Stomach (tissue), 9 donors: ENCODE measurements around the gene WASF3. TPM values are rescaled to one million over a fixed set of nuclear protein-coding genes. Genes with fewer than 3 reads are reported as not detected.
A peak's percentile ranks its signal among the peaks of the same experiment; 100 is the strongest.

Experiments used
- DNase-seq, 2 donors: peaks; one replicate each; pipeline versions ENCODE4 v3.0.0 to v3.0.0-alpha.2; 2013 to 2019
- H3K27ac ChIP-seq, 5 donors: fragments of 200-600 bp in 4 of 5; sonication (generic) in 4 of 5; one replicate each; pipeline ENCODE4 v1.5.1; 2013 to 2019; ENCODE audit warnings: mild to moderate bottlenecking in 1 of 5, moderate library complexity in 1 of 5
- H3K27me3 ChIP-seq, 3 donors: fragments of 200-600 bp; sonication (generic); one replicate each; pipeline ENCODE4 v1.5.1; 2017 to 2019; ENCODE audit warnings: mixed run types in 1 of 3
- H3K36me3 ChIP-seq, 4 donors: fragments of 200-600 bp; sonication (generic); 1 replicate in 3 of 4; 2 replicates in 1 of 4; pipeline ENCODE4 v1.5.1; 2016 to 2019
- H3K4me1 ChIP-seq, 4 donors: fragments of 200-600 bp; sonication (generic); one replicate each; pipeline ENCODE4 v1.5.1; 2016 to 2019
- H3K4me3 ChIP-seq, 4 donors: fragments of 200-600 bp; sonication (generic) in 3 of 4; one replicate each; pipeline ENCODE4 v1.5.1; 2016 to 2019; ENCODE audit warnings: mild to moderate bottlenecking in 1 of 4
- H3K9me3 ChIP-seq, 4 donors: fragments of 200-600 bp; sonication (generic); one replicate each; pipeline ENCODE4 v1.5.1; 2016 to 2019
- CTCF ChIP-seq, 7 experiments: fragments of 450-650 bp in 4 of 7; fragments of 200-600 bp in 3 of 7; sonication (generic) in 3 of 7; IDR thresholded peaks; one replicate each; pipeline ENCODE4 v1.5.1; 2016 to 2019; ENCODE audit warnings: antibody characterized with exemption in 7 of 7, control low read depth in 2 of 7, mild to moderate bottlenecking in 1 of 7
- EP300 ChIP-seq: sonication (generic); formaldehyde crosslinking; IDR thresholded peaks from one replicate; pipeline ENCODE4 v1.6.1; 2017; ENCODE audit warnings: antibody characterized with exemption
- POLR2A ChIP-seq, 4 donors: fragments of 450-650 bp; IDR thresholded peaks; one replicate each; pipeline ENCODE4 v1.6.1; 2016; ENCODE audit warnings: antibody characterized with exemption in 4 of 4, control low read depth in 2 of 4, mild to moderate bottlenecking in 1 of 4, moderate library complexity in 1 of 4
- POLR2AphosphoS5 ChIP-seq, 3 donors: sonication (generic); formaldehyde crosslinking; IDR thresholded peaks; one replicate each; pipeline ENCODE4 v1.6.1; 2016; ENCODE audit warnings: antibody characterized with exemption in 3 of 3
- WGBS, 5 donors: extraction: QIAGEN DNeasy Blood & Tissue Kit in 3 of 5; methylation state at CpG; one replicate each; pipeline versions ENCODE4 v1.1.5 to v1.1.7; 2013 to 2018; 5-methylcytosine and 5-hydroxymethylcytosine counted together
- intact Hi-C: fragments of 100-400 bp; cut with DNase I; formaldehyde crosslinking; loops from one replicate; pipeline ENCODE4 v1.15.1; 2023; ENCODE audit warnings: low total_unique reads
- polyA plus RNA-seq, 3 donors: library from polyadenylated mRNA; stranded (reverse); fragments of 200-250 nt; gene quantifications; one replicate each; pipeline ENCODE4 v1.2.3, GENCODE V29; 2013
- total RNA-seq, 5 donors: library from RNA; depleted of rRNA; stranded (reverse); fragments of >200 nt; gene quantifications; one replicate each; pipeline versions ENCODE4 v1.1.0 to v1.2.3, GENCODE V29; 2014 to 2016
- donor health status: healthy with polysubstance abuse.
- donor health status: Bipolar disorder and iron deficiency.
- donor health status: healthy.

Gene WASF3
- total and polyA plus RNA-seq, 8 donors: 0.87 to 12.8 (median 10.2) TPM

GRCh38 chr13:26680123-26680450 is 122.6 kb downstream of the WASF3 start:
- TF ChIP-seq CTCF (IDR thresholded peaks at IDR 0.05) (no peak), POLR2AphosphoS5 (IDR thresholded peaks at IDR 0.05) (no peak), EP300 (no peak), POLR2A (IDR thresholded peaks at IDR 0.05) (no peak)
- H3K4me1 ChIP-seq: no peaks in the 10 kb centered on the region
- intact Hi-C loops: no loop called here
- H3K27ac ChIP-seq: no peak overlapping the region
- WGBS, 5 donors: 79 to 93% (median 83%) methylated on average over 9 of the region's 9 CpGs
- H3K9me3 ChIP-seq: no peaks in the 10 kb centered on the region
- H3K4me3 ChIP-seq: no peak overlapping the region
- DNase-seq: peak in 1 of 2 donors; percentile 20
- H3K27me3 ChIP-seq: no peaks in the 10 kb centered on the region
- H3K36me3 ChIP-seq: peaks cover 11 to 70% (median 47%) of the 10 kb centered on the region in 4 donors

DNA sequence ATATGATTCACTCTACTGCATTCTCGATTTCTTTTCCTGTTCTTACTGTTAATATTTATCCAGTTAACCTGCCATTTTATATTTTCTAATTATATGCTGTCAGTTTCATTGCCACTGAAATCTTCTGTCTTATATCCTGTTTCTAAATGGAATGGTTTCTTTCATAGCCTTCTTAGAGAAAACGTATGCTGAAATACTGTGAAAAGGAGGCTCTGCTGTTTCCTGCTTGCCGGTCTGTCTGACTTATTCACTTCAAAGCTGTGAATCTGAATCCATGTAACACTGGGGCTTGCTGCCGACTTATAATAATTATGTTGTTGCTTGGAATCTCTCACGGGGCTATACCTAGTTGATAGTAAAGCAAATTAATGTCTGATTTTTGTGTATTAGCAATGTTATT is 123.1 kb downstream of the WASF3 start:
- WGBS, 5 donors: 78 to 86% (median 81%) methylated on average over 5 of the region's 5 CpGs
- no peaks in the 10 kb centered on the region for H3K27me3 ChIP-seq
- intact Hi-C loops: no loop called here
- no peak overlapping the region for H3K27ac ChIP-seq
- no peaks in the 10 kb centered on the region for H3K9me3 ChIP-seq
- H3K4me1 ChIP-seq: no peaks in the 10 kb centered on the region
- no peak overlapping the region for H3K4me3 ChIP-seq
- DNase-seq: no peak
- TF ChIP-seq POLR2AphosphoS5 (IDR thresholded peaks at IDR 0.05): no peak
- no peak for TF ChIP-seq POLR2A (IDR thresholded peaks at IDR 0.05)
- TF ChIP-seq CTCF (IDR thresholded peaks at IDR 0.05): no peak
- TF ChIP-seq EP300: no peak
- H3K36me3 ChIP-seq: peaks cover 11 to 70% (median 51%) of the 10 kb centered on the region in 4 donors

DNA sequence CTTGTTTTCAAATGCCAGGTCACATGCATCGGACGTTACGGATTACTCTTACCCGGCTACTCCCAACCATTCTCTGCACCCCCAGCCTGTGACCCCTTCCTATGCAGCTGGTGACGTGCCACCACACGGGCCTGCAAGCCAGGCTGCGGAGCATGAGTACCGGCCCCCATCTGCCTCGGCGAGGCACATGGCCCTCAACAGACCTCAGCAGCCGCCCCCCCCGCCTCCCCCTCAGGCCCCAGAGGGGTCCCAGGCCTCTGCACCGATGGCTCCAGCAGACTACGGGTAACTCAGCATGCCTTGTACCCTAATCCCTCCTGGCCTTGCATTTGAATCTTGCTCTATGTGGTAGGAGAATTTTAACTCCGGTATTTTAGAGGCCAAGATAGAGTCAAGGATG is 123.6 kb downstream of the WASF3 start:
- DNase-seq: no peak
- Histone ChIP-seq H3K9me3 (no peaks in the 10 kb centered on the region), H3K4me3 (no peak overlapping the region), H3K27ac (no peak overlapping the region), H3K36me3 (peaks cover 11 to 74% (median 56%) of the 10 kb centered on the region in 4 donors), H3K27me3 (no peaks in the 10 kb centered on the region), H3K4me1 (no peaks in the 10 kb centered on the region)
- 89 to 95% (median 92%) methylated on average over 15 of the region's 15 CpGs for WGBS, 5 donors
- intact Hi-C loops: no loop called here
- no peak for TF ChIP-seq CTCF (IDR thresholded peaks at IDR 0.05)
- no peak for TF ChIP-seq POLR2AphosphoS5 (IDR thresholded peaks at IDR 0.05)
- TF ChIP-seq EP300: no peak
- TF ChIP-seq POLR2A (IDR thresholded peaks at IDR 0.05): no peak

DNA sequence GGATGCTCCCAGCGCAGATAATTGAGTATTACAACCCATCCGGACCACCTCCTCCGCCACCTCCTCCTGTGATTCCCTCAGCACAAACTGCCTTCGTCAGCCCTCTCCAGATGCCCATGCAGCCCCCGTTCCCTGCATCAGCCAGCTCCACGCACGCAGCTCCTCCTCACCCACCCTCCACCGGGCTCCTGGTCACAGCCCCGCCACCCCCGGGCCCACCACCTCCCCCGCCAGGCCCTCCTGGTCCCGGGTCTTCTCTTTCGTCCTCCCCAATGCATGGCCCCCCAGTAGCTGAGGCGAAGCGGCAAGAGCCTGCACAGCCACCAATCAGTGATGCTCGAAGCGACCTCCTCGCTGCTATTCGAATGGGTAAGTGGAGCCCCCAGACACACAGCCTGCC is 125.1 kb downstream of the WASF3 start:
- intact Hi-C loops: no loop called here
- H3K27ac ChIP-seq: no peak overlapping the region
- H3K4me3 ChIP-seq: no peak overlapping the region
- WGBS, 5 donors: 94 to 98% (median 96%) methylated on average over 19 of the region's 19 CpGs
- no peaks in the 10 kb centered on the region for H3K9me3 ChIP-seq
- peaks cover 11 to 88% (median 67%) of the 10 kb centered on the region in 4 donors for H3K36me3 ChIP-seq
- no peak for TF ChIP-seq EP300
- no peak for TF ChIP-seq POLR2AphosphoS5 (IDR thresholded peaks at IDR 0.05)
- no peak for TF ChIP-seq POLR2A (IDR thresholded peaks at IDR 0.05)
- TF ChIP-seq CTCF (IDR thresholded peaks at IDR 0.05): no peak
- no peaks in the 10 kb centered on the region for H3K27me3 ChIP-seq
- no peak for DNase-seq
- no peaks in the 10 kb centered on the region for H3K4me1 ChIP-seq
